KMS-11 (cell line): ENCODE data around the gene OR10G8.

Source experiments
- H2AFZ ChIP-seq: fragments of 200-600 bp; sonication (generic); 2 replicates; pipeline ENCODE4 v1.6.1; 2016; ENCODE audit warnings: antibody characterized with exemption, mixed run types, low read depth
- H3K27ac ChIP-seq: fragments of 200-600 bp; sonication (generic); 2 replicates; pipeline ENCODE4 v1.6.1; 2016; ENCODE audit warnings: mild to moderate bottlenecking, mixed run types
- H3K27me3 ChIP-seq: fragments of 200-600 bp; sonication (generic); 2 replicates; pipeline ENCODE4 v1.6.1; 2017; ENCODE audit warnings: mild to moderate bottlenecking, low read depth, mixed run types, moderate library complexity; ENCODE audit not compliant: insufficient read depth
- H3K36me3 ChIP-seq: fragments of 200-600 bp; sonication (generic); 2 replicates; pipeline ENCODE4 v1.6.1; 2017; ENCODE audit warnings: mild to moderate bottlenecking, mixed run types; ENCODE audit not compliant: insufficient read depth
- H3K4me1 ChIP-seq: fragments of 200-600 bp; sonication (generic); 2 replicates; pipeline ENCODE4 v1.6.1; 2016; ENCODE audit warnings: mild to moderate bottlenecking, low read depth, mixed run types; ENCODE audit not compliant: poor library complexity, severe bottlenecking
- H3K4me2 ChIP-seq: fragments of 200-600 bp; sonication (generic); 2 replicates; pipeline ENCODE4 v1.7.0; 2016; ENCODE audit warnings: mild to moderate bottlenecking, mixed run types
- H3K4me3 ChIP-seq: fragments of 200-600 bp; sonication (generic); IDR thresholded peaks from 2 replicates; pipeline ENCODE4 v1.6.1; 2017; ENCODE audit warnings: low read depth, low read length, mixed read lengths; ENCODE audit not compliant: insufficient read depth
- H3K79me2 ChIP-seq: fragments of 200-600 bp; sonication (generic); 2 replicates; pipeline ENCODE4 v1.6.1; 2016; ENCODE audit warnings: low read depth, mixed run types; ENCODE audit not compliant: insufficient read depth
- H3K9ac ChIP-seq: fragments of 200-600 bp; sonication (generic); 2 replicates; pipeline ENCODE4 v1.6.1; 2016; ENCODE audit warnings: mild to moderate bottlenecking, mixed run types
- H4K20me1 ChIP-seq: fragments of 200-600 bp; sonication (generic); 2 replicates; pipeline ENCODE4 v1.6.1; 2016; ENCODE audit warnings: mild to moderate bottlenecking, mixed run types; ENCODE audit not compliant: insufficient read depth
- TF ChIP-seq, protein P1 (sequence below): fragments of 200-600 bp; sonication (generic); conservative IDR thresholded peaks from 2 replicates; pipeline ENCODE4 v1.6.1; 2017; ENCODE audit warnings: low read depth, mild to moderate bottlenecking, antibody characterized with exemption, low read length, moderate library complexity, mixed read lengths

The OR10G8 gene

DNA sequence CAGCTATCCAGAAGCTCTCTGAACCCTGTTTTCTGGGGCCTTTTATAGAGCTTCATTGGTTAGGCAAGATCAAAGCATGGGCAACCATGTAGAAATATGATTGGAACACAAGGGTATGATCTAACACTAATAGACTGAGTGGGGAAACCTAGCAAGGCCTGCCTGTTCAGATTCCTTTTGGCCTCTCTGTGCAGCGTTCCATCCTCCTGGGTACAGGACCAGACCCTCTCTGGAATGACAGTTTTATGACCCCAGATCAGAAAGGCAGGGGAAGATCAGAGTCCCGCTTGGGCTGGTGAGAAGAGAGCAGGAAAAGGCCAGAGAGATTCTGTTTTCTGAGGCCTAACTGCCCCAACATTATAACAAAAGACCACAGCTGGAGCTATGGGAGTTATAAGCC, 52.0 kb downstream of the OR10G8 start:
- Histone ChIP-seq H3K79me2 (no peaks in the 10 kb centered on the region), H3K27ac (no peak overlapping the region), H3K9ac (no peak overlapping the region), H3K4me3 (no peak overlapping the region), H3K4me2 (no peak overlapping the region), H3K4me1 (no peaks in the 10 kb centered on the region), H3K27me3 (no peaks in the 10 kb centered on the region), H2AFZ (no peak overlapping the region), H3K36me3 (no peaks in the 10 kb centered on the region), H4K20me1 (no peaks in the 10 kb centered on the region)
- TF ChIP-seq, protein P1, sequence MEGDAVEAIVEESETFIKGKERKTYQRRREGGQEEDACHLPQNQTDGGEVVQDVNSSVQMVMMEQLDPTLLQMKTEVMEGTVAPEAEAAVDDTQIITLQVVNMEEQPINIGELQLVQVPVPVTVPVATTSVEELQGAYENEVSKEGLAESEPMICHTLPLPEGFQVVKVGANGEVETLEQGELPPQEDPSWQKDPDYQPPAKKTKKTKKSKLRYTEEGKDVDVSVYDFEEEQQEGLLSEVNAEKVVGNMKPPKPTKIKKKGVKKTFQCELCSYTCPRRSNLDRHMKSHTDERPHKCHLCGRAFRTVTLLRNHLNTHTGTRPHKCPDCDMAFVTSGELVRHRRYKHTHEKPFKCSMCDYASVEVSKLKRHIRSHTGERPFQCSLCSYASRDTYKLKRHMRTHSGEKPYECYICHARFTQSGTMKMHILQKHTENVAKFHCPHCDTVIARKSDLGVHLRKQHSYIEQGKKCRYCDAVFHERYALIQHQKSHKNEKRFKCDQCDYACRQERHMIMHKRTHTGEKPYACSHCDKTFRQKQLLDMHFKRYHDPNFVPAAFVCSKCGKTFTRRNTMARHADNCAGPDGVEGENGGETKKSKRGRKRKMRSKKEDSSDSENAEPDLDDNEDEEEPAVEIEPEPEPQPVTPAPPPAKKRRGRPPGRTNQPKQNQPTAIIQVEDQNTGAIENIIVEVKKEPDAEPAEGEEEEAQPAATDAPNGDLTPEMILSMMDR: no peak

- Histone ChIP-seq H3K27me3 (no peaks in the 10 kb centered on the region), H3K79me2 (no peaks in the 10 kb centered on the region), H2AFZ (no peak overlapping the region), H3K4me3 (no peak overlapping the region), H3K4me1 (no peaks in the 10 kb centered on the region), H3K36me3 (no peaks in the 10 kb centered on the region), H3K9ac (no peak overlapping the region), H3K4me2 (no peak overlapping the region), H3K27ac (no peak overlapping the region), H4K20me1 (no peaks in the 10 kb centered on the region)
- TF ChIP-seq, protein P1: no peak
These were observed 53.2 kb downstream of the OR10G8 start for GRCh38 chr11:124079631-124080326.
